CD14-positive monocyte (primary cell): ENCODE data around the gene KIF4A. TPM values are rescaled to one million over a fixed set of nuclear protein-coding genes. Genes with fewer than 3 reads are reported as not detected.
A peak's percentile ranks its signal among the peaks of the same experiment; 100 is the strongest.

Experiments
- DNase-seq, 3 donors: peaks; one replicate each; pipeline ENCODE4 v3.0.0-alpha.2; 2011 to 2022
- H2AFZ ChIP-seq: 2 replicates; pipeline ENCODE4 v1.6.0; 2012; ENCODE audit warnings: mild to moderate bottlenecking, low read depth, low read length, inconsistent platforms; ENCODE audit not compliant: insufficient read depth, poor library complexity, severe bottlenecking
- H3K27ac ChIP-seq, 2 donors: 1 replicate in 1 of 2; 2 replicates in 1 of 2; pipeline ENCODE4 v1.5.1; 2012 to 2013; ENCODE audit warnings: low read length in 2 of 2, control low read depth in 1 of 2, inconsistent platforms in 1 of 2, low read depth in 1 of 2, mild to moderate bottlenecking in 1 of 2
- H3K27me3 ChIP-seq, 2 donors: one replicate each; pipeline versions ENCODE4 v1.6.0 to v1.6.1; 2011 to 2013; ENCODE audit warnings: low read length in 2 of 2; ENCODE audit not compliant: control insufficient read depth in 2 of 2, insufficient read depth in 2 of 2
- H3K36me3 ChIP-seq, 2 donors: replicated peaks in 1 of 2; 1 replicate in 1 of 2; 2 replicates in 1 of 2; pipeline versions ENCODE4 v1.5.1 to v1.6.1; 2012 to 2013; ENCODE audit warnings: low read length in 2 of 2, control low read depth in 1 of 2, inconsistent platforms in 1 of 2, mild to moderate bottlenecking in 1 of 2; ENCODE audit not compliant: insufficient read depth in 2 of 2, control insufficient read depth in 1 of 2
- H3K4me1 ChIP-seq, 2 donors: 1 replicate in 1 of 2; 2 replicates in 1 of 2; pipeline versions ENCODE4 v1.5.1 to v1.6.1; 2012 to 2013; ENCODE audit warnings: low read length in 2 of 2, control low read depth in 1 of 2, inconsistent platforms in 1 of 2, mild to moderate bottlenecking in 1 of 2, moderate library complexity in 1 of 2; ENCODE audit not compliant: insufficient read depth in 2 of 2, control insufficient read depth in 1 of 2
- H3K4me2 ChIP-seq: replicated peaks from 2 replicates; pipeline ENCODE3; 2012; ENCODE audit warnings: low read length, moderate library complexity, mild to moderate bottlenecking; ENCODE audit not compliant: poor library complexity, severe bottlenecking; ENCODE audit errors: extremely low read depth
- H3K4me3 ChIP-seq, 3 experiments: fragments of 200-600 bp in 1 of 3; sonication (generic) in 1 of 3; replicated peaks in 1 of 3; 1 replicate in 2 of 3; 2 replicates in 1 of 3; pipeline ENCODE4 v1.5.1; 2011 to 2013; ENCODE audit warnings: low read length in 3 of 3, mild to moderate bottlenecking in 3 of 3, control low read depth in 2 of 3, low read depth in 2 of 3, inconsistent platforms in 1 of 3, moderate library complexity in 1 of 3
- H3K79me2 ChIP-seq: 2 replicates; pipeline ENCODE4 v1.6.0; 2012; ENCODE audit warnings: mild to moderate bottlenecking, control low read depth, inconsistent platforms, low read length, moderate library complexity; ENCODE audit not compliant: insufficient read depth
- H3K9ac ChIP-seq: 2 replicates; pipeline ENCODE4 v1.6.0; 2017; ENCODE audit warnings: low read length, mild to moderate bottlenecking; ENCODE audit not compliant: insufficient read depth, poor library complexity, severe bottlenecking
- H3K9me3 ChIP-seq, 2 donors: replicated peaks in 1 of 2; 1 replicate in 1 of 2; 2 replicates in 1 of 2; pipeline versions ENCODE4 v1.5.1 to v1.6.1; 2012 to 2013; ENCODE audit warnings: low read length in 2 of 2, control low read depth in 1 of 2; ENCODE audit not compliant: control insufficient read depth in 1 of 2, insufficient read depth in 1 of 2
- H4K20me1 ChIP-seq: 2 replicates; pipeline ENCODE4 v1.6.0; 2012; ENCODE audit warnings: mild to moderate bottlenecking, low read length, control low read depth, moderate library complexity; ENCODE audit not compliant: insufficient read depth
- H3K27ac Mint-ChIP-seq, 7 donors: one replicate each; pipeline ENCODE4 v1.8.0; 2020; ENCODE audit warnings: mild to moderate bottlenecking in 7 of 7, mixed read lengths in 7 of 7, moderate library complexity in 6 of 7, inconsistent platforms in 2 of 7
- H3K27me3 Mint-ChIP-seq, 3 donors: one replicate each; pipeline ENCODE4 v1.8.0; 2021 to 2022; ENCODE audit warnings: low read depth in 3 of 3, mild to moderate bottlenecking in 3 of 3, mixed read lengths in 3 of 3, moderate library complexity in 3 of 3, inconsistent platforms in 1 of 3
- H3K36me3 Mint-ChIP-seq, 2 donors: one replicate each; pipeline ENCODE4 v1.8.0; 2020; ENCODE audit warnings: mixed read lengths in 2 of 2, inconsistent platforms in 1 of 2, mild to moderate bottlenecking in 1 of 2
- H3K4me1 Mint-ChIP-seq: one replicate; pipeline ENCODE4 v1.8.0; 2020; ENCODE audit warnings: mild to moderate bottlenecking, mixed read lengths
- H3K4me3 Mint-ChIP-seq, 2 donors: one replicate each; pipeline ENCODE4 v1.8.0; 2020; ENCODE audit warnings: mild to moderate bottlenecking in 2 of 2, mixed read lengths in 2 of 2, moderate library complexity in 1 of 2
- H3K9me3 Mint-ChIP-seq, 7 donors: one replicate each; pipeline ENCODE4 v1.8.0; 2020 to 2022; ENCODE audit warnings: mixed read lengths in 7 of 7, mild to moderate bottlenecking in 6 of 7, moderate library complexity in 6 of 7, inconsistent platforms in 2 of 7
- WGBS: methylation state at CpG from one replicate; pipeline ENCODE4 v1.1.5; 2013; ENCODE audit warnings: missing lambda C conversion rate; ENCODE audit not compliant: insufficient coverage; 5-methylcytosine and 5-hydroxymethylcytosine counted together
- intact Hi-C, 2 donors: fragments of 100-400 bp; cut with micrococcal nuclease; formaldehyde crosslinking; loops; one replicate each; pipeline versions ENCODE4 v1.15.0 to v1.15.1; 2023
- polyA plus RNA-seq, 3 donors: library from polyadenylated mRNA; depleted of rRNA in 1 of 3; unstranded in 2 of 3; stranded (reverse) in 1 of 3; fragments of 300-500 nt in 2 of 3; fragments of >200 nt in 1 of 3; fragmentation: Illumina TruSeq in 2 of 3; gene quantifications; 1 replicate in 2 of 3; 2 replicates in 1 of 3; pipeline ENCODE4 v1.2.3, GENCODE V29; 2012 to 2021
- TF ChIP-seq, protein P1 (sequence below): fragments of 200-600 bp; IDR thresholded peaks from one replicate; pipeline ENCODE4 v1.8.0; 2022; ENCODE audit warnings: antibody characterized with exemption, mild to moderate bottlenecking

Gene KIF4A
- polyA plus RNA-seq, 3 donors, result 0.03 TPM; not detected in 2

DNA sequence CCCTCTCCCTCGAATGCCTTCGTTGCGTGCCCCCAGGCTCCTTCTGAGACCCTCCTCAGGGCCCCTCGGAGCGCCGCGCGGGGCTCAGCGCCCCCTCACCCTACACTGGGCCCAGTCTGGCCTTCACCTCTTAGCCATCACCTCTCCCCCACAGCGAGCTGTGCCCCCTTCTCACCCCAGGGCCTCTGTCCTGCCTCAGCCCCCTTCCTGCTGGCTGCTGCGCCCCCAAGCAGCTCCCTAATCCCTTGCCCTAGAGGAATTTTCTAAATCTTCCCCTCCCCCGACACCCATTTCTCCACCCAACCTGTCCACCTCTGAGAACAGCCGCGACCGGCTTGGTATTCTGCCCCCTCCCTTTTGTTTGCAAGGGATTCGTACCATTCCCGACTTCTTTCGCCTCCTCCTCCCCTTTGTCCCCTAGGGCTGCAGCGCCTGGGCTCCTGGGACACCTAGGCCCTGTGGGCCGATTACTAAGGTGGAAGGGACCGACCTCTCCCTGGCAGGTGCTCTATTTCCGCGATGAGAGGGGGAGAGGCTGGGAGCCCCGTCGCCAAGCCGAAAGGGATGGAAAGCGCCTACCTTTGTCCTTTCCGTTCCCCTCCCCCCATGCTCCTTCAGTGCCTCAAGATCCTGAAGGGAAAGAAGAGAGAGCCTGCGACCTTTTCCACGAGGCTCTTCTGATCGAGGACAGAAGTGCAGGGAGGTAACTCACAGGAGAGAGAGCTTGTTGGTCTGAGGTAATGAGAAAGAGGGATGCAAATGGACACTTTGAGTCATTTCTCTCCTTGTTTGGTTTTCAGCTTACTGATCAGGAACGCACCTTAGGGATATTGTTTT lies 165.7 kb downstream of the KIF4A start:
- peaks cover 20% of the 10 kb centered on the region for H3K4me1 Mint-ChIP-seq
- no peak overlapping the region for H3K27ac ChIP-seq
- no peaks in the 10 kb centered on the region for H3K9me3 ChIP-seq
- peak overlapping the region; percentile 42 for H3K4me2 ChIP-seq
- intact Hi-C loops, result no loop called here
- TF ChIP-seq, protein P1, sequence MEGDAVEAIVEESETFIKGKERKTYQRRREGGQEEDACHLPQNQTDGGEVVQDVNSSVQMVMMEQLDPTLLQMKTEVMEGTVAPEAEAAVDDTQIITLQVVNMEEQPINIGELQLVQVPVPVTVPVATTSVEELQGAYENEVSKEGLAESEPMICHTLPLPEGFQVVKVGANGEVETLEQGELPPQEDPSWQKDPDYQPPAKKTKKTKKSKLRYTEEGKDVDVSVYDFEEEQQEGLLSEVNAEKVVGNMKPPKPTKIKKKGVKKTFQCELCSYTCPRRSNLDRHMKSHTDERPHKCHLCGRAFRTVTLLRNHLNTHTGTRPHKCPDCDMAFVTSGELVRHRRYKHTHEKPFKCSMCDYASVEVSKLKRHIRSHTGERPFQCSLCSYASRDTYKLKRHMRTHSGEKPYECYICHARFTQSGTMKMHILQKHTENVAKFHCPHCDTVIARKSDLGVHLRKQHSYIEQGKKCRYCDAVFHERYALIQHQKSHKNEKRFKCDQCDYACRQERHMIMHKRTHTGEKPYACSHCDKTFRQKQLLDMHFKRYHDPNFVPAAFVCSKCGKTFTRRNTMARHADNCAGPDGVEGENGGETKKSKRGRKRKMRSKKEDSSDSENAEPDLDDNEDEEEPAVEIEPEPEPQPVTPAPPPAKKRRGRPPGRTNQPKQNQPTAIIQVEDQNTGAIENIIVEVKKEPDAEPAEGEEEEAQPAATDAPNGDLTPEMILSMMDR, result no peak
- no peaks in the 10 kb centered on the region for H3K79me2 ChIP-seq
- no peaks in the 10 kb centered on the region for H3K36me3 ChIP-seq
- no peak overlapping the region for H3K27ac Mint-ChIP-seq
- H3K4me3 ChIP-seq, result no peak overlapping the region
- H2AFZ ChIP-seq, result no peak overlapping the region
- H3K27me3 ChIP-seq, result peaks cover 21 to 45% of the 10 kb centered on the region in 2 donors
- peaks cover 16 to 19% of the 10 kb centered on the region in 2 donors for H3K4me1 ChIP-seq
- H3K9ac ChIP-seq, result no peak overlapping the region
- WGBS, result 0% methylated on average over 3 of the region's 32 CpGs
- peaks cover 0 to 8% (median 0%) of the 10 kb centered on the region in 7 donors for H3K9me3 Mint-ChIP-seq
- H4K20me1 ChIP-seq, result no peaks in the 10 kb centered on the region
- H3K4me3 Mint-ChIP-seq, result peak overlapping the region; percentile 39 to 68
- no peak for DNase-seq
- H3K36me3 Mint-ChIP-seq, result no peaks in the 10 kb centered on the region
- H3K27me3 Mint-ChIP-seq, result peaks cover 30 to 61% (median 60%) of the 10 kb centered on the region in 3 donors

DNA sequence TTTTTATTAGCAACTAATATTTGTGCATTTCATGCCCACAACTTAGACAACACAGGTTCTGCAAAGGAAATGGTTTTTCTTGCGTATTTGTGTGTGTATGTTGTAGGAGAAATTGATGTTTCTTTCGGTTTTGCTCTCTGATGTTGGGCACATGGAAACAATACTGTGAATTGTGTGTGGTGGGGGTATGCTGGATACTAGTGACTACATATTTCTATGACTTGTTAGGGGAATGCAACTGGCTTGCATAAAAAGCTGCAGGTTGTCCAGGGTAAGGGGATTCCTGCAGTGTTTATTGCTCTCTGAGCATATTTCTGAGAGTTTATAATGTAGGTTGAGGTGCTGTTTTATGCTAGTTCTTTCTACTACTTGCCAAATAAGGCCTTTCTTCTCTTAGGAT lies 166.4 kb downstream of the KIF4A start:
- no peak for DNase-seq
- H3K9me3 ChIP-seq, result no peaks in the 10 kb centered on the region
- Mint-ChIP-seq H3K4me1 (peaks cover 20% of the 10 kb centered on the region), H3K9me3 (peaks cover 0 to 8% (median 0%) of the 10 kb centered on the region in 7 donors), H3K4me3 (peak overlapping the region in 1 of 2 donors; percentile 68), H3K27ac (no peak overlapping the region), H3K36me3 (no peaks in the 10 kb centered on the region), H3K27me3 (peaks cover 30 to 60% (median 59%) of the 10 kb centered on the region in 3 donors)
- no peaks in the 10 kb centered on the region for H3K36me3 ChIP-seq
- H2AFZ ChIP-seq, result no peak overlapping the region
- H3K4me3 ChIP-seq, result no peak overlapping the region
- peaks cover 21 to 45% of the 10 kb centered on the region in 2 donors for H3K27me3 ChIP-seq
- TF ChIP-seq, protein P1, result no peak
- H3K9ac ChIP-seq, result no peak overlapping the region
- peaks cover 16 to 19% of the 10 kb centered on the region in 2 donors for H3K4me1 ChIP-seq
- H3K79me2 ChIP-seq, result no peaks in the 10 kb centered on the region
- no CpG with 5 or more reads among the region's 2 CpGs for WGBS
- H3K27ac ChIP-seq, result no peak overlapping the region
- no peaks in the 10 kb centered on the region for H4K20me1 ChIP-seq
- H3K4me2 ChIP-seq, result no peak overlapping the region
- intact Hi-C loops, result no loop called here
